ENCODE data around the gene GFRA1. TPM values are rescaled to one million over a fixed set of nuclear protein-coding genes. Genes with fewer than 3 reads are reported as not detected.

The GFRA1 gene
- total and polyA plus RNA-seq, 2 of the 4 experiments (the other 2 are of a cell fraction) = 9.1 to 9.3 TPM

DNA sequence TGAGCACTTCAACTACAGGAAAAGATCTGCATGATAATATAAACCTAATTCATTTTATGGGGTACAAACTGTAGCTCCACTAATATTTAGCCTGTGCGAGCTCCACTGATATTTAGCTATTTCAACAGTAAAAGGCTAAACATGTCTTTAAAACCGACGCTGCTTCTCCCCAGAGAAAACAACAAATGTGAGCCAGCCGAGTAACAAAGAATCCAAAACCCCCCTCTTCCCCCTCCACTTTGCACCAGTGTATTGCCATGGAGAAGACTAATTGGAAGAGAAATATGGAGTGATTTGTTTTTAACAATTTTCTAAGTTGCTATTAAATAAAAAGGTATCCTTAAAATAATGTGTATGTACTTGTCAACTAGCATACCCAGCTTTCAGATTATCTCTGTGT lies 136.7 kb downstream of the GFRA1 start:
- CTCF ChIA-PET = no interaction called here
- no CpG with 5 or more reads among the region's 4 CpGs for WGBS, 2 experiments (ENCODE audit: extremely low coverage in 2 of 2, insufficient read length in 1 of 2)
- Histone ChIP-seq H4K8ac (ENCODE audit: low read depth in 2 of 2, low read length in 2 of 2) (no peak overlapping the region), H2AK9ac (replicated peaks; ENCODE audit: low read depth, low read length, poor library complexity) (no peak overlapping the region), H3K36me3 (ENCODE audit: control insufficient read depth, insufficient read depth, low read length) (no peaks in the 10 kb centered on the region), H3K4me1 (ENCODE audit: control insufficient read depth, insufficient read depth, low read length) (no peaks in the 10 kb centered on the region), H2AK5ac (ENCODE audit: low read depth, low read length) (no peak overlapping the region), H3K14ac (replicated peaks; ENCODE audit: low read depth, low read length) (no peak overlapping the region), H3K4ac (ENCODE audit: low read depth, low read length) (no peak overlapping the region), H3K9ac (ENCODE audit: low read depth, low read length) (no peak overlapping the region), H4K5ac (ENCODE audit: low read depth, low read length) (no peak overlapping the region), H3K23ac (ENCODE audit: low read depth, low read length) (no peak overlapping the region), H2BK5ac (ENCODE audit: low read depth, low read length, poor library complexity, severe bottlenecking) (no peak overlapping the region), H2BK20ac (ENCODE audit: low read depth, low read length) (no peak overlapping the region), H3K4me3 (ENCODE audit: insufficient read depth, low read depth, low read length) (no peak overlapping the region), H3K4me2 (ENCODE audit: low read depth, low read length) (no peak overlapping the region), H3K79me1 (ENCODE audit: low read depth in 1 of 2, low read length in 2 of 2) (no peaks in the 10 kb centered on the region), H3K18ac (ENCODE audit: low read depth, low read length) (no peak overlapping the region), H3K56ac (ENCODE audit: extremely low read depth, insufficient read depth, low read length) (no peak overlapping the region), H3K27ac (ENCODE audit: insufficient read depth, low read length) (no peak overlapping the region), H2AFZ (replicated peaks; ENCODE audit: low read length, poor library complexity) (no peak overlapping the region), H4K91ac (ENCODE audit: insufficient read depth, low read depth, low read length) (no peak overlapping the region), H3K9me1 (ENCODE audit: insufficient read depth, low read length) (no peaks in the 10 kb centered on the region), H3K27me3 (ENCODE audit: control insufficient read depth, insufficient read depth, low read length) (no peaks in the 10 kb centered on the region), H4K20me1 (ENCODE audit: insufficient read depth, low read length) (no peaks in the 10 kb centered on the region), H3K9me3 (ENCODE audit: control insufficient read depth, insufficient read depth, low read length) (no peaks in the 10 kb centered on the region), H2BK120ac (ENCODE audit: low read depth, low read length) (no peak overlapping the region), H2BK15ac (ENCODE audit: low read depth, low read length) (no peak overlapping the region)
- no TSS peak for BruUV-seq (replicated peaks)
- TF ChIP-seq RFX5 (IDR thresholded peaks at IDR 0.05; ENCODE audit: low read depth, low read length) (no peak), MXI1 (IDR thresholded peaks at IDR 0.05; ENCODE audit: borderline replicate concordance, low read depth, low read length) (no peak), CHD1 (IDR thresholded peaks at IDR 0.05; ENCODE audit: low read depth, low read length) (no peak), POLR2A (IDR thresholded peaks at IDR 0.05; ENCODE audit: low read depth, low read length) (no peak), FOS (IDR thresholded peaks at IDR 0.05; ENCODE audit: low read depth, low read length) (no peak), BHLHE40 (IDR thresholded peaks at IDR 0.05; ENCODE audit: low read depth, low read length) (no peak), MAZ (IDR thresholded peaks at IDR 0.05; ENCODE audit: borderline replicate concordance, low read depth, low read length) (no peak), MAFK (IDR thresholded peaks at IDR 0.05; ENCODE audit: low read depth, low read length) (no peak), RCOR1 (IDR thresholded peaks at IDR 0.05; ENCODE audit: insufficient replicate concordance, low read length) (no peak), CEBPB (IDR thresholded peaks at IDR 0.05; ENCODE audit: low read depth, low read length) (no peak), NFE2L2 (IDR thresholded peaks at IDR 0.05; ENCODE audit: low read depth, low read length) (no peak), SMC3 (IDR thresholded peaks at IDR 0.05; ENCODE audit: low read depth, low read length) (no peak), RAD21 (IDR thresholded peaks at IDR 0.05; ENCODE audit: low read length) (no peak)
- TF ChIP-seq, protein P1, sequence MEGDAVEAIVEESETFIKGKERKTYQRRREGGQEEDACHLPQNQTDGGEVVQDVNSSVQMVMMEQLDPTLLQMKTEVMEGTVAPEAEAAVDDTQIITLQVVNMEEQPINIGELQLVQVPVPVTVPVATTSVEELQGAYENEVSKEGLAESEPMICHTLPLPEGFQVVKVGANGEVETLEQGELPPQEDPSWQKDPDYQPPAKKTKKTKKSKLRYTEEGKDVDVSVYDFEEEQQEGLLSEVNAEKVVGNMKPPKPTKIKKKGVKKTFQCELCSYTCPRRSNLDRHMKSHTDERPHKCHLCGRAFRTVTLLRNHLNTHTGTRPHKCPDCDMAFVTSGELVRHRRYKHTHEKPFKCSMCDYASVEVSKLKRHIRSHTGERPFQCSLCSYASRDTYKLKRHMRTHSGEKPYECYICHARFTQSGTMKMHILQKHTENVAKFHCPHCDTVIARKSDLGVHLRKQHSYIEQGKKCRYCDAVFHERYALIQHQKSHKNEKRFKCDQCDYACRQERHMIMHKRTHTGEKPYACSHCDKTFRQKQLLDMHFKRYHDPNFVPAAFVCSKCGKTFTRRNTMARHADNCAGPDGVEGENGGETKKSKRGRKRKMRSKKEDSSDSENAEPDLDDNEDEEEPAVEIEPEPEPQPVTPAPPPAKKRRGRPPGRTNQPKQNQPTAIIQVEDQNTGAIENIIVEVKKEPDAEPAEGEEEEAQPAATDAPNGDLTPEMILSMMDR (conservative IDR thresholded peaks at IDR 0.05; ENCODE audit: low read depth, low read length) = no peak
- TF ChIP-seq, protein P2, sequence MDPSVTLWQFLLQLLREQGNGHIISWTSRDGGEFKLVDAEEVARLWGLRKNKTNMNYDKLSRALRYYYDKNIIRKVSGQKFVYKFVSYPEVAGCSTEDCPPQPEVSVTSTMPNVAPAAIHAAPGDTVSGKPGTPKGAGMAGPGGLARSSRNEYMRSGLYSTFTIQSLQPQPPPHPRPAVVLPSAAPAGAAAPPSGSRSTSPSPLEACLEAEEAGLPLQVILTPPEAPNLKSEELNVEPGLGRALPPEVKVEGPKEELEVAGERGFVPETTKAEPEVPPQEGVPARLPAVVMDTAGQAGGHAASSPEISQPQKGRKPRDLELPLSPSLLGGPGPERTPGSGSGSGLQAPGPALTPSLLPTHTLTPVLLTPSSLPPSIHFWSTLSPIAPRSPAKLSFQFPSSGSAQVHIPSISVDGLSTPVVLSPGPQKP (IDR thresholded peaks at IDR 0.05; ENCODE audit: borderline replicate concordance, low read depth, low read length) = no peak
- TF ChIP-seq, protein P3, sequence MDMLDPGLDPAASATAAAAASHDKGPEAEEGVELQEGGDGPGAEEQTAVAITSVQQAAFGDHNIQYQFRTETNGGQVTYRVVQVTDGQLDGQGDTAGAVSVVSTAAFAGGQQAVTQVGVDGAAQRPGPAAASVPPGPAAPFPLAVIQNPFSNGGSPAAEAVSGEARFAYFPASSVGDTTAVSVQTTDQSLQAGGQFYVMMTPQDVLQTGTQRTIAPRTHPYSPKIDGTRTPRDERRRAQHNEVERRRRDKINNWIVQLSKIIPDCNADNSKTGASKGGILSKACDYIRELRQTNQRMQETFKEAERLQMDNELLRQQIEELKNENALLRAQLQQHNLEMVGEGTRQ (IDR thresholded peaks at IDR 0.05; ENCODE audit: low read depth, low read length) = no peak
- no peak for DNase-seq
- dilution Hi-C loops (cut with HindIII; ENCODE audit: low sequenced_read_pairs, unreplicated experiment) = no loop called here
- no peak for ATAC-seq (ENCODE audit: low read depth)
- intact Hi-C loops (cut with micrococcal nuclease) = no loop called here
- POLR2A ChIA-PET (ENCODE audit: unreplicated experiment) = no interaction called here
- in situ Hi-C loops (cut with MboI; ENCODE audit: low sequenced_read_pairs) = no loop called here
